Bone marrow (tissue), 2 donors: ENCODE data around the gene PODN.

Experiments
- DNase-seq, 2 donors: peaks; one replicate each; lab custom pipeline; 2025; lab: John Stamatoyannopoulos, UW

Gene PODN

GRCh38 chr1:53074313-53075154, 12.5 kb downstream of the PODN start:
- DNase-seq = no peak

- DNase-seq = no peak
These were observed 13.2 kb downstream of the PODN start for GRCh38 chr1:53075206-53075605.

DNA sequence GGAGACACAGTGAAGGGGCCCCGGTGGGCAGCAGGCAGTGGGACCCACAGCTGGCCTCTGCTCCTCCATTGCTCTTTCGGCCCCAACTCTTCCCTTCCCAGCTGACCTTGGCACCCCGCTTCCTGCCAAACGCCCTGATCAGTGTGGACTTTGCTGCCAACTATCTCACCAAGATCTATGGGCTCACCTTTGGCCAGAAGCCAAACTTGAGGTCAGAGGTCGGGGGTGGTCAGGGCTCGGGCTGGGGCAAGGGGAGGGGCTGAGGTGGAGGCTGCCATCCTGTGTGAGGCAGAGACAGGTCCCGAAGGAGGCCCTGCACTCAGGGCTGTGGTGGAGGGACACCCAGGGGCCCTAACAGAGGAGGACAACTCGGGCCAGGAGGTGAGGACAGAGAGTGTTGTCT, 13.7 kb downstream of the PODN start:
- DNase-seq = no peak

DNA sequence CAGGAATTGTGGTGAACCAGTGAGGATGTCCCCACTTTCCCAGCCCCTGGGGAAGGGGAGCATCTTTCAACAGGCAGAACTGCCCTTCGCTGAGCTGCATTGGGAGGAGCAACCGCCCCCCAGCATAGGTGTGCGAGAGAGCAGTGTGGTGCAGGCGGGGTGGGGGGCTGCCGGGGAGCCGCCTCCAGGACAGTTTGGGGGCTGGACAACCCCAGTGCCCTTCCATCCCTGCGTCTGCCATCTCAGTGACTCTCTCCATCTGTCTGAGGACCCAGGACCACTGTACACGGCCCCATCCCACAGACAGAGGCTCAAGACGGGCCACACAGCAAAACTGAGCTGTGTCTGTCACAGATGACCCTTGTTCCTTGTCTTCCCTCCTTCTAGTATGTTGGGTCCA, 14.2 kb downstream of the PODN start:
- DNase-seq = no peak

- DNase-seq = no peak
These were observed 14.9 kb downstream of the PODN start for GRCh38 chr1:53076721-53077598.

GRCh38 chr1:53077599-53077965, 15.6 kb downstream of the PODN start:
- DNase-seq = no peak

DNA sequence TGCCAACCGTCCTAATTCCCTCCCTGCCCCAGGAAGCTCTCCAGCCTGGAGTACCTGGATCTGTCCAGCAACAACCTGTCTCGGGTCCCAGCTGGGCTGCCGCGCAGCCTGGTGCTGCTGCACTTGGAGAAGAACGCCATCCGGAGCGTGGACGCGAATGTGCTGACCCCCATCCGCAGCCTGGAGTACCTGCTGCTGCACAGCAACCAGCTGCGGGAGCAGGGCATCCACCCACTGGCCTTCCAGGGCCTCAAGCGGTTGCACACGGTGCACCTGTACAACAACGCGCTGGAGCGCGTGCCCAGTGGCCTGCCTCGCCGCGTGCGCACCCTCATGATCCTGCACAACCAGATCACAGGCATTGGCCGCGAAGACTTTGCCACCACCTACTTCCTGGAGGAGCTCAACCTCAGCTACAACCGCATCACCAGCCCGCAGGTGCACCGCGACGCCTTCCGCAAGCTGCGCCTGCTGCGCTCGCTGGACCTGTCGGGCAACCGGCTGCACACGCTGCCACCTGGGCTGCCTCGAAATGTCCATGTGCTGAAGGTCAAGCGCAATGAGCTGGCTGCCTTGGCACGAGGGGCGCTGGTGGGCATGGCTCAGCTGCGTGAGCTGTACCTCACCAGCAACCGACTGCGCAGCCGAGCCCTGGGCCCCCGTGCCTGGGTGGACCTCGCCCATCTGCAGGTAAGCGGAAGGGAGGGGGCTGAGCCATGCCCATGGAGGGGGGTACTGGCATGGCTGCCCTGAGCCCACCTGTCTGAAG, 16.5 kb downstream of the PODN start:
- no peak for DNase-seq

DNA sequence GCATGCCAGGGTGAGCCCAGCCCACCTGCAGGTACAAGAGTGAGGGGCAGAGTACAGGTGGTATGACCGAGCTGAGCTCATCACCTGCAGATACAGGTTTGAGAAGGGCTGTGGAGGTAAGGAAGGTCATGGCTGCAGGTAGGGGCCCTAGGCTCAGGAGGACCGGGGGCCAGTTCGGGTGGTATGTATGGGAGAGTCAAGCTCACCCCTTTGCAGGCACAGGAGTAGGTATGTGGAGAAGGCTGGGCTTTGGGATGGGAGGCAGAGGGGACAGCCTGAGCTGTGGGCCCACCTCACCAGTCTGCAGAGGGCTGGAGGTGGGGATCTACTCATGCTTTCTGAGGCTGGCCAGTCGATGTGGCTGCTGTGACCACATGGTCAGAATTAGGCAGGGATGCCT, 17.2 kb downstream of the PODN start:
- no peak for DNase-seq

GRCh38 chr1:53080041-53080440, 18.0 kb downstream of the PODN start:
- DNase-seq = no peak

DNA sequence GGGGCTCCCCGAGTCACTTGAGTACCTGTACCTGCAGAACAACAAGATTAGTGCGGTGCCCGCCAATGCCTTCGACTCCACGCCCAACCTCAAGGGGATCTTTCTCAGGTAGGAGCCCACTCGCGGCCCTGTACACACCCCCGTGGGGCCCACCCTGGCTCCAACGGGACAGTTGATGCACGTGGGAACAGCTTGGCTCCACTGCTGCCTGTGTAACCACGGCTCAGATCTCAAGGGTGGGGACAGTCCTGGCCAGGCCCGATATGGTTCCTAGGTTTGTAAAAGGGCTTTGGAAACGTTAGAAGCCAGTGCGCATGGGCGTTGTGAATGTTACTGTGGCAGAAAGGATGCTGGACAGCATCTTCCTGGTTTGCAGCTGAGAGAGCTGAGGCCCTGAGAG, 18.8 kb downstream of the PODN start:
- DNase-seq = no peak

DNA sequence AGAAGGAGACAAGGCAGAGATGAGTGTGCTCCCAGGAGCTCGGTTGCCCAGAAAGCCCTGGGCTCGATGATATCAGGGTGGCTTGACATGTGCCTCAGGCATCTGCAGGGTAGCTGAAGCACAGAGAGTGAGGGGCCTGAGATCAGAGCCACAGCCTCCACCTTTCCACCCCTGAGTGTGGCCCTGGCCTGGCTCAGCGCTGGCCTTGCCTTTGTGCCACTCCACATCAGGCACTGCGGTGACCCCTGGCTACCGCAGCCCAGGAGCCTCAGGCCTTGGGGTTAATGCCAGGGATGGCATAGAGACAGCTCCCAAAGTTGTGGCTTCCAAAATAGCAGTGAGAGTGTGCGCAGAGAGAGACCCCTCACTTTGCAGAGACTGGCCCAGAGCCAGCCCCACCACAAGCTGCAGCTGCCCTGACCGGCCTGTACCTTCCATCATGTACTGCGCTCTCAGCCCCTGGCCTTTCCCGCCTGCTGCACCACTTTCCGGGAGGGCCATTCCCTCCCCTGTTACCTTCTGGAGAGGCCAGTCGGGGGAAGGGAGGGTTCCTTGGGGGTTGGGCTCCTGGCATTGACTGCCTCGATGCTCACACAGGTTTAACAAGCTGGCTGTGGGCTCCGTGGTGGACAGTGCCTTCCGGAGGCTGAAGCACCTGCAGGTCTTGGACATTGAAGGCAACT, 19.5 kb downstream of the PODN start:
- DNase-seq = no peak

DNA sequence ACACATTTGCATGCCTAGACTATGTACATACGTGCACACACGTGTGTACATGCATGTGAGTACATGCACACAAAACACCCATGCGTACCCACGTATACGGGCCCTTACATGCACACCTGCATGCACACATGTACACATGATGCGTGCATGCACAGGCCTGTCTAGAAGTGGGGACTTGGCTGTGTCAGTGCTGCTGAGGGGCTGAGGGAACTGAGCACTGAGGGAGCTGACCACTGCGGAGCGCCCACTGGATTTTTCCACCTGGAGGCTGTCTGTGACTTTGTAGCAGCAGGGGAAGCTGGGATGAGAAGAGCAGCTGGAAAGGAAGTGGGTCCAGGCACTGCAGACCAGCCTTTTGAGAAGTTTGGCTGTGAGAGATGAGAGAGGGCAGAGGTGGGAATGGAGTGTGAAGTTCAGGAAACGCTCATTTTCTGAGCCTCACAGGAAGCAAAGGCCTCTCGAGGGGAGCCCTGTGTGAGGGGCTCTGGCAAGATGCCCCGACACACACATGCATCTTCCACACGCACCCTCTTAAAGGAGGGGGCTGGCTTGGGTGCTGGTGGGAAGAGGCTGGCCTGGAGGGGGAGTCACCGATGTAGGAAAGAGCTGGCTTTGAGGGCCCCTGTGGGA, 20.9 kb downstream of the PODN start:
- DNase-seq = no peak

- DNase-seq = no peak
These were observed 21.9 kb downstream of the PODN start for GRCh38 chr1:53083636-53084588.

DNA sequence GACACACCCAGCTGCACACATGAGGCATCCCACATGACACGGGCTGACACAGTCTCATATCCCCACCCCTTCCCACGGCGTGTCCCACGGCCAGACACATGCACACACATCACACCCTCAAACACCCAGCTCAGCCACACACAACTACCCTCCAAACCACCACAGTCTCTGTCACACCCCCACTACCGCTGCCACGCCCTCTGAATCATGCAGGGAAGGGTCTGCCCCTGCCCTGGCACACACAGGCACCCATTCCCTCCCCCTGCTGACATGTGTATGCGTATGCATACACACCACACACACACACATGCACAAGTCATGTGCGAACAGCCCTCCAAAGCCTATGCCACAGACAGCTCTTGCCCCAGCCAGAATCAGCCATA, 22.6 kb downstream of the PODN start:
- no peak for DNase-seq

DNA sequence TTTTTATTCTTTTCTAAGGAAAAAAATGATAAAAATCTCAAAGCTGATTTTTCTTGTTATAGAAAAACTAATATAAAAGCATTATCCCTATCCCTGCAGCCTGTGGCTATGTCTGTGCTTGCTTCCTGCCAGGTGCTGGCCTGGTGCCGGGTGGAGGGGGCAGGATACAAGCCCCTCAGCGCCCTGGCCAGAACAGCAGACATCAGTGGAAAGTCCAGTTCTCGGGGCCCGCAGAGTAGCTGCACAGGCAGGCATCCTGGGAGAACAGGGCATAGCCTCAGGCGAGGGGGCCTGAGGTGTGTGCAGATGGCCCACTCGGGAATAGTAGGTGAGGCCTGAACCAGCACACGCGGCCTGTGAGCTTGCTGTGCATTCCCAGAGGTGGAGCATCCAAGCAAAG, 23.4 kb downstream of the PODN start:
- no peak for DNase-seq

DNA sequence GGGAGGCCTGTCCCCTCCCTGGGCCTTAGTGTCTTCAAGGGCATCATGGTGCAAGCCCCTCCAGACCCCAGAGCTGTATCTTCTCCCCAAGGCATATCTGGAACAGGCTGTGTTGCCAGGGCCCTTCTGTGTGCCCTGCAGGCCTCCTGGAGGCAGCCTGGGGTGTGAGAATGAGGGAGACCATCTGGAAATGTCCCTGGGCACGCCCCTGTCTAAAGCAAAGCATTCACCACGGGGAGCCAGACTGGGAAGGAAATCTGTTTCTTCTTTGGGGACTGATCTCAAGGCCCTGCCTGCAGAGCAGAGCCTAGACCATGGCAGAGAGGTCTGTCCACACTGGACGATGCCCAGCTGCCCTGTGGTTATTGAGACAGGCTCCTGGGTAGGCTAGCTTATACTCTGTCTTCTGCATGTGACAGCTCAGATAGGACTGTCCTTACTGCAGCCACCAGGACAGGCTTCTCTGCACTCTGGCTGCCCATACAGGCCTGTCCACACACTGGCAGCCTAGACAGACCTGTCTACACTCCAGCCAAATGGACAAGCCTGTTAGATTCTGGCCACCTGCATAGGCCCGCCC, 24.6 kb downstream of the PODN start:
- DNase-seq = no peak

DNA sequence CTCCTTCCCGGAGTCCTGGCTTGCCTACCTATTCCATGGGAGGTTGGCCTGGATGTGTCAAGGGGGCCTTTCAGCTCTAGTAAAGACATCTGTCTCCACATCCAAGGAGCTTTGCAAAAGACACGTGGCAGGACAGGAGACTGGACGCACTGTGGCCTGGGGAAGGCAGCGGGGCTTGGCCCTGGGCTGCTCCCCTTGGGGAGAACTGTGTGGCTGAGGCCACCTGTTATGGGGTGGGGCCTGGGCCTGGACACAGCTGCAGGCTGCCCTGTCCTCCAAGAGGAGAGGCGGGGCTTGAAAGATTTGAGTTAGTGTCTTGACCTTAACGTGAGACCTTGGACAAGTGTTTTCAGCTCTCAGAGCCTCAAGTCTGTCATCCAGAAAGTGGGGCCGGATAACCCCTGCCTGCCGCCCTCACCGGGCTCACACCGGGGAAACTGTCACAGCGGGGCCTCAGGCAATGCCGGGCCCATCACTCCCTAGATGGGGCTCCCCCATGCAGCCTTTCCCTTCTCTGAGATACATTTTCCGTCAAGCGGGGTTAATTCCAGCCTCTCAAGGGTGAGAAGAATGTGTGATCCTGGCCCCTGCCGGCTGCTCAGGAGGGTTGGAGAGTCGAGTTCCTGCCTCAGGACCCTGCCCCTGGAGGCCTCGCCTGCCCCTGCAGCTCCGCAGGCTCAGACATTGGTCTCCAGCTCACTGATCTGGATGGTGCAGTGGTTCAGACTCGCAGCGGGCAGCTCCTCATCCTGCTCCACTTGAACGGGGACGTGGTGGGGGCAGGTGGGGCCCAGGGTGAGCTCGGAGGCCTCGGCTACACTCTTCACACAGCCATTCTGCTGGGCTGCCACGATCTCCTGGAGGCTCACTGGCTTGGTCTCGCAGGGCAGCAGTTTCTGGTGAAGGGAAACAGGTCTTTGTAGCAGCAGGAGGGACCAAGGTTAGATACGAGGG, 25.6 kb downstream of the PODN start:
- no peak for DNase-seq

DNA sequence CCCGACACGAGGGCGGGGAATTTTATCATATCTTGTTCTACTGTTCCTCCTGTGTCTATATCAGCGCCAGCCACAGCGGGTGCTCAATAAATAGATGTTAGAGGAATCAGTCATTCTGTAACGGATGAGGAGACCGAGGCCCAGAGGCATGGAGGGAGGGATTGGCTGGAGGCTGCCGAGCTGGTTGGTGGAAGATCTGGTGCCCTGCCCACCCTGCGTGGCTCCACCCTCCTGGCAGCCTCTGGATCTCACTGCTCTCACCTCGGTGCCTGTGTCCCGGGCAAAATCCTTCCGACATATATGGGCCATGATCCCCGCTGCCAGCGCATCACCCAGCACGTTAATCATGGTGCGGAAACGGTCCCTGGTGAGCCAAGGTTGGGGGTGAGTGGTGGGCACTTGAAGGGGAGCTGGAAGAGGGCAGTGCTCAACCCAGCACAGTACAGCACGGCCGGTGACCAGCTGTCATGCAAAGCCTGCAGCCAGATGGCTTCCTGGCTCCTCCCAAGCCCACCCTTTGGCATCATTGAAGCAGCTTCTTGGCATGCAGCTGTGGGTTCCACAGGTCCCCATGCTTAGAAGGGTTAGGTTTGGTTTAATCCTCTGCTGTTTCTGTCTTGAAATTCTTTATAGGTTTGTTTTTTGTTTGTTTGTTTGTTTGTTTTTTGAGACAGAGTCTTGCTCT, 26.7 kb downstream of the PODN start:
- no peak for DNase-seq
